B cell (primary cell): ENCODE data around the gene MON2. TPM values are rescaled to one million over a fixed set of nuclear protein-coding genes. Genes with fewer than 3 reads are reported as not detected.

Experiments
- ATAC-seq: fragments of 200-7000 bp; cut with Tn5 transposase; one replicate; pipeline ENCODE4 v1.10.0; 2021; ENCODE audit warnings: low read depth, mild to moderate bottlenecking, moderate number of reproducible peaks, moderate library complexity
- CTCF ChIA-PET: fragments of 350-600 bp; sonication (Branson Sonifier 250); formaldehyde crosslinking; loops from one replicate; lab custom pipeline; 2021; ENCODE audit warnings: antibody characterized with exemption, inconsistent platforms; lab: Charles Lee
- POLR2A ChIA-PET: fragments of 350-600 bp; sonication (Branson Sonifier 250); formaldehyde crosslinking; loops from one replicate; lab custom pipeline; 2021; ENCODE audit warnings: antibody characterized with exemption; lab: Charles Lee
- DNase-seq: peaks from one replicate; pipeline ENCODE4 v3.0.0; 2013
- H2AFZ ChIP-seq: 2 replicates; pipeline ENCODE4 v1.6.1; 2012; ENCODE audit warnings: mild to moderate bottlenecking, low read depth, low read length; ENCODE audit not compliant: insufficient read depth, poor library complexity, severe bottlenecking
- H3K27ac ChIP-seq, 2 donors: 1 replicate in 1 of 2; 2 replicates in 1 of 2; pipeline ENCODE4 v1.5.1; 2012 to 2013; ENCODE audit warnings: low read length in 2 of 2, mild to moderate bottlenecking in 2 of 2, moderate library complexity in 1 of 2
- H3K27me3 ChIP-seq, 4 experiments: fragments of 200-600 bp in 1 of 4; sonication (generic) in 1 of 4; replicated peaks in 1 of 4; 1 replicate in 2 of 4; 2 replicates in 2 of 4; pipeline versions ENCODE4 v1.6.1 to v1.7.0; 2013 to 2016; ENCODE audit warnings: low read length in 3 of 4, mild to moderate bottlenecking in 2 of 4, mixed read lengths in 1 of 4, moderate library complexity in 1 of 4; ENCODE audit not compliant: insufficient read depth in 4 of 4, control insufficient read depth in 3 of 4; ENCODE audit errors: control extremely low read depth in 1 of 4
- H3K36me3 ChIP-seq, 2 experiments: replicated peaks in 1 of 2; 1 replicate in 1 of 2; 2 replicates in 1 of 2; pipeline versions ENCODE4 v1.6.1 to v1.7.1; 2013; ENCODE audit warnings: low read length in 1 of 2; ENCODE audit not compliant: insufficient read depth in 2 of 2, control insufficient read depth in 1 of 2; ENCODE audit errors: control extremely low read depth in 1 of 2, extremely low read depth in 1 of 2
- H3K4me1 ChIP-seq, 2 donors: fragments of 200-600 bp in 1 of 2; sonication (generic) in 1 of 2; 1 replicate in 1 of 2; 2 replicates in 1 of 2; pipeline versions ENCODE4 v1.5.1 to v1.6.1; 2013 to 2017; ENCODE audit warnings: low read length in 2 of 2; ENCODE audit not compliant: control insufficient read depth in 2 of 2, insufficient read depth in 2 of 2
- H3K4me2 ChIP-seq: replicated peaks from 2 replicates; pipeline ENCODE3; 2012; ENCODE audit warnings: mild to moderate bottlenecking, low read depth, low read length; ENCODE audit not compliant: poor library complexity, severe bottlenecking
- H3K4me3 ChIP-seq, 5 experiments: fragments of 200-600 bp in 1 of 5; sonication (generic) in 1 of 5; 1 replicate in 3 of 5; 2 replicates in 2 of 5; pipeline versions ENCODE4 v1.5.1 to v1.7.0; 2011 to 2016; ENCODE audit warnings: low read length in 4 of 5, mild to moderate bottlenecking in 4 of 5, low read depth in 2 of 5, control low read depth in 1 of 5, moderate library complexity in 1 of 5; ENCODE audit not compliant: insufficient read depth in 1 of 5; ENCODE audit errors: control extremely low read depth in 1 of 5, extremely low read depth in 1 of 5
- H3K79me2 ChIP-seq: fragments of 200-600 bp; sonication (generic); one replicate; pipeline ENCODE4 v1.6.0; 2016; ENCODE audit warnings: low read length; ENCODE audit not compliant: control insufficient read depth, insufficient read depth
- H3K9ac ChIP-seq: fragments of 200-600 bp; sonication (generic); 2 replicates; pipeline ENCODE4 v1.6.1; 2017; ENCODE audit warnings: mild to moderate bottlenecking, low read length, moderate library complexity
- H3K9me3 ChIP-seq, 3 donors: one replicate each; pipeline versions ENCODE4 v1.6.1 to v1.7.1; 2013; ENCODE audit warnings: low read length in 2 of 3; ENCODE audit not compliant: control insufficient read depth in 2 of 3, insufficient read depth in 1 of 3; ENCODE audit errors: control extremely low read depth in 1 of 3
- H4K20me1 ChIP-seq: 2 replicates; pipeline ENCODE4 v1.6.0; 2012; ENCODE audit warnings: mild to moderate bottlenecking, low read length; ENCODE audit not compliant: insufficient read depth, control insufficient read depth, poor library complexity, severe bottlenecking
- H3K27ac Mint-ChIP-seq: one replicate; pipeline ENCODE4 v1.8.0; 2021; ENCODE audit warnings: mixed read lengths
- H3K27me3 Mint-ChIP-seq: one replicate; pipeline ENCODE4 v1.8.0; 2021; ENCODE audit warnings: mixed read lengths
- H3K4me1 Mint-ChIP-seq: one replicate; pipeline ENCODE4 v1.8.0; 2021; ENCODE audit warnings: mixed read lengths
- H3K4me3 Mint-ChIP-seq: one replicate; pipeline ENCODE4 v1.8.0; 2021; ENCODE audit warnings: mixed read lengths
- H3K9me3 Mint-ChIP-seq: one replicate; pipeline ENCODE4 v1.8.0; 2022; ENCODE audit warnings: mixed read lengths; ENCODE audit not compliant: insufficient read depth
- EZH2 ChIP-seq: IDR thresholded peaks from 2 replicates; pipeline ENCODE4 v1.6.1; 2012; ENCODE audit warnings: borderline replicate concordance, low read depth, mild to moderate bottlenecking, moderate library complexity, low read length; ENCODE audit not compliant: insufficient read depth, poor library complexity, severe bottlenecking
- WGBS: methylation state at CpG from one replicate; pipeline ENCODE4 v1.1.5; 2013; ENCODE audit warnings: missing lambda C conversion rate; ENCODE audit not compliant: insufficient coverage; 5-methylcytosine and 5-hydroxymethylcytosine counted together
- intact Hi-C: fragments of 100-400 bp; cut with micrococcal nuclease; formaldehyde crosslinking; loops from one replicate; pipeline ENCODE4 v1.10.0; 2022
- polyA plus RNA-seq: library from polyadenylated mRNA; depleted of rRNA; stranded (reverse); fragments of >200 nt; gene quantifications from 2 replicates; pipeline ENCODE4 v1.2.3, GENCODE V29; 2012
- total RNA-seq, 2 donors: library from RNA; stranded (reverse); fragments of 120-200 nt in 1 of 2; gene quantifications; 1 replicate in 1 of 2; 2 replicates in 1 of 2; pipeline versions ENCODE4 v1.2.3 to v1.2.4, GENCODE V29; 2013 to 2022
- TF ChIP-seq, protein P1 (sequence below): fragments of 200-600 bp; IDR thresholded peaks from one replicate; pipeline ENCODE4 v1.8.0; 2022; ENCODE audit warnings: antibody characterized with exemption, mild to moderate bottlenecking

Gene MON2
- total and polyA plus RNA-seq, 2 donors (not counting 1 experiment from before 2014, with no cell fraction given): 18.9 to 104 TPM

DNA sequence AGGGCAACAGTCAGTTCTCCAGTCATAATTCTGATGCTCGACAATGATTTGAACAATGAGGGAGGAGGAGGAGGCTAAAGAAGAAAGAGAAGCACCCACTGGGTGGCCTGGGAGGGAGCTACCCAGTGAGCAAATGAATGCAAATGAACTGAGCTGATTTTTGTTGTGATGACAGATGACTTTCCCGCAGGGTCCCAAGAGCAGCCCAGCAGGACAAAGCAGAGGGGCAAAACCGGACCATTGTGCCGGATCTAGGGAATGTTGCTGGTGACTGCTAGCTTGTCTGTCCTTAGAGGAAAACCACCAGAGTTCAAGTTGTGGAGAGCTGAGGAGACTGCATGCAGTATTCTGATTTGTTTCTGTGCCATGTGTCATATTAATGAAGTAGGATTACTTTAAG lies 162.8 kb downstream of the MON2 start:
- Histone ChIP-seq H4K20me1 (no peaks in the 10 kb centered on the region), H3K9ac (no peak overlapping the region), H3K27ac (no peak overlapping the region), H2AFZ (no peak overlapping the region), H3K4me3 (no peak overlapping the region), H3K4me2 (no peak overlapping the region), H3K79me2 (no peaks in the 10 kb centered on the region), H3K27me3 (peaks cover 0 to 43% (median 38%) of the 10 kb centered on the region in 4 experiments), H3K36me3 (no peaks in the 10 kb centered on the region), H3K9me3 (no peaks in the 10 kb centered on the region), H3K4me1 (peaks cover 18 to 19% of the 10 kb centered on the region in 2 donors)
- no peak for ATAC-seq
- WGBS: 91% methylated on average over 3 of the region's 4 CpGs
- CTCF ChIA-PET: no interaction called here
- POLR2A ChIA-PET: no interaction called here
- no peak for DNase-seq
- no peaks in the 10 kb centered on the region for H3K9me3 Mint-ChIP-seq
- peaks cover 74% of the 10 kb centered on the region for H3K27me3 Mint-ChIP-seq
- intact Hi-C loops: no loop called here
- no peak overlapping the region for H3K27ac Mint-ChIP-seq
- no peak overlapping the region for H3K4me3 Mint-ChIP-seq
- peaks cover 14% of the 10 kb centered on the region for H3K4me1 Mint-ChIP-seq
- TF ChIP-seq EZH2: no peak
- TF ChIP-seq, protein P1, sequence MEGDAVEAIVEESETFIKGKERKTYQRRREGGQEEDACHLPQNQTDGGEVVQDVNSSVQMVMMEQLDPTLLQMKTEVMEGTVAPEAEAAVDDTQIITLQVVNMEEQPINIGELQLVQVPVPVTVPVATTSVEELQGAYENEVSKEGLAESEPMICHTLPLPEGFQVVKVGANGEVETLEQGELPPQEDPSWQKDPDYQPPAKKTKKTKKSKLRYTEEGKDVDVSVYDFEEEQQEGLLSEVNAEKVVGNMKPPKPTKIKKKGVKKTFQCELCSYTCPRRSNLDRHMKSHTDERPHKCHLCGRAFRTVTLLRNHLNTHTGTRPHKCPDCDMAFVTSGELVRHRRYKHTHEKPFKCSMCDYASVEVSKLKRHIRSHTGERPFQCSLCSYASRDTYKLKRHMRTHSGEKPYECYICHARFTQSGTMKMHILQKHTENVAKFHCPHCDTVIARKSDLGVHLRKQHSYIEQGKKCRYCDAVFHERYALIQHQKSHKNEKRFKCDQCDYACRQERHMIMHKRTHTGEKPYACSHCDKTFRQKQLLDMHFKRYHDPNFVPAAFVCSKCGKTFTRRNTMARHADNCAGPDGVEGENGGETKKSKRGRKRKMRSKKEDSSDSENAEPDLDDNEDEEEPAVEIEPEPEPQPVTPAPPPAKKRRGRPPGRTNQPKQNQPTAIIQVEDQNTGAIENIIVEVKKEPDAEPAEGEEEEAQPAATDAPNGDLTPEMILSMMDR: no peak

DNA sequence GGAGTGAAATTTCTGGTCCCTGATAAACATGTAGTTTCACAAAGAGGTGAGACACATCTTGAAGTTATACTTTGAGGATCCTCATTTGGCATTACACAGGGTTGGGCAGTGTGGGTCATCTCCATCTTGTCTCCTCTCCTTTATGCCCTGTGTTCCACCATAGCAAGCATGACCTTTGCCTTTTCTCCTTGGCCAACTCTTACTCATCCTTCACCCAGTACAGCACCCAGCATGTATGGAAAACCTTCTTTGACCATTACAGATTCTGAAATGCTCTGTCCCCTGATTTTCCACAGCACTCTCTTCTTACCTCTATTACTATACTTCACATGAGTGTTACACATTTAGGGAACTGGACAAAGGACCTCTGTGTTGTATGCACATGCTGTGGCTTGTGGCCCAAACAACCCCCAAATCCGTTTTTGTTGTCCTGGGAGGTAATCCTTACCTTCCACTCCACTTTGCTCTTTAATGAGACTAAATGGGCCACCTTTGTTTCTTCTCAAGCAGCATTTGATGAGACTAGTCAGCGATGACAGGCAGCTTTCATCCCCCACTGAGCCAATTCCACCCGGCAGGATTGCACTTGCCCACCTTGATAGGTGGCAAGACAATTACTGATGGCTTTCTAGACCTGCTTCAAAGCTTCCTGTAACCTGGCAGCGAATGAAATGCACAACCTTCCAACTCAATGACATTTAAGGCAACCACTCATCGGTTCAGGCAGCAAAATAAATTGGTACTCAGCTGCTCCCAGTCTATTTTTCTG lies 163.5 kb downstream of the MON2 start:
- POLR2A ChIA-PET: no interaction called here
- Mint-ChIP-seq H3K27me3 (peaks cover 79% of the 10 kb centered on the region), H3K4me3 (no peak overlapping the region), H3K27ac (no peak overlapping the region), H3K4me1 (peaks cover 14% of the 10 kb centered on the region), H3K9me3 (no peaks in the 10 kb centered on the region)
- intact Hi-C loops: no loop called here
- Histone ChIP-seq H3K9me3 (no peaks in the 10 kb centered on the region), H3K4me2 (no peak overlapping the region), H4K20me1 (no peaks in the 10 kb centered on the region), H3K36me3 (no peaks in the 10 kb centered on the region), H2AFZ (no peak overlapping the region), H3K27ac (no peak overlapping the region), H3K9ac (no peak overlapping the region), H3K4me1 (peaks cover 18 to 19% of the 10 kb centered on the region in 2 donors), H3K79me2 (no peaks in the 10 kb centered on the region), H3K27me3 (peaks cover 0 to 43% (median 38%) of the 10 kb centered on the region in 4 experiments), H3K4me3 (no peak overlapping the region)
- CTCF ChIA-PET: no interaction called here
- TF ChIP-seq, protein P1: no peak
- no peak for ATAC-seq
- 98% methylated on average over 4 of the region's 5 CpGs for WGBS
- no peak for DNase-seq
